WTC11 (cell line): ENCODE data around the gene NPAS1. TPM values are rescaled to one million over a fixed set of nuclear protein-coding genes. Genes with fewer than 3 reads are reported as not detected.

Experiments used
- ATAC-seq: fragments of 200-7000 bp; cut with Tn5 transposase; 2 replicates; pipeline ENCODE4 v1.10.0; 2021; ENCODE audit warnings: mild to moderate bottlenecking, moderate library complexity
- CTCF ChIA-PET: fragments of 300-600 bp; sonication (Branson Sonifier 250); formaldehyde crosslinking; loops from one replicate; lab custom pipeline; 2021; ENCODE audit warnings: antibody characterized with exemption; lab: Charles Lee
- POLR2A ChIA-PET: fragments of 350-600 bp; sonication (Branson Sonifier 250); formaldehyde crosslinking; loops from one replicate; lab custom pipeline; 2021; ENCODE audit warnings: antibody characterized with exemption; lab: Charles Lee
- DNase-seq: peaks from one replicate; pipeline ENCODE4 v3.0.0; 2021; ENCODE audit warnings: low spot score
- H3K27ac Mint-ChIP-seq: 2 replicates; pipeline ENCODE4 v1.8.0; 2021; ENCODE audit warnings: mixed read lengths
- H3K27me3 Mint-ChIP-seq: 2 replicates; pipeline ENCODE4 v1.8.0; 2021; ENCODE audit warnings: low read depth, mild to moderate bottlenecking, moderate library complexity, mixed read lengths
- H3K36me3 Mint-ChIP-seq: 2 replicates; pipeline ENCODE4 v1.8.0; 2021; ENCODE audit warnings: mixed read lengths
- H3K4me1 Mint-ChIP-seq: 2 replicates; pipeline ENCODE4 v1.8.0; 2022; ENCODE audit warnings: mixed read lengths
- H3K4me3 Mint-ChIP-seq: 2 replicates; pipeline ENCODE4 v1.8.0; 2021; ENCODE audit warnings: mild to moderate bottlenecking, moderate library complexity, mixed read lengths
- H3K9me3 Mint-ChIP-seq: 2 replicates; pipeline ENCODE4 v1.8.0; 2021; ENCODE audit warnings: mixed read lengths
- EMX1 ChIP-seq: fragments of 250-450 bp; sonication (Bioruptor Pico); IDR thresholded peaks from 2 replicates; pipeline ENCODE4 v1.8.0; 2021; ENCODE audit warnings: mild to moderate bottlenecking
- ESRRA ChIP-seq: sonication (generic); formaldehyde crosslinking; IDR thresholded peaks from 2 replicates; pipeline ENCODE4 v1.8.1; 2022; ENCODE audit warnings: mild to moderate bottlenecking, missing genetic modification reagents, borderline replicate concordance
- GABPB1 ChIP-seq: sonication (generic); formaldehyde crosslinking; IDR thresholded peaks from 2 replicates; pipeline ENCODE4 v1.8.1; 2023; ENCODE audit warnings: mild to moderate bottlenecking, missing genetic modification reagents
- GTF2I ChIP-seq: fragments of 250-450 bp; sonication (Bioruptor Pico); conservative IDR thresholded peaks from 2 replicates; pipeline ENCODE4 v1.4.0; 2021; ENCODE audit warnings: mild to moderate bottlenecking
- MXD4 ChIP-seq: fragments of 250-450 bp; sonication (Bioruptor Pico); IDR thresholded peaks from 2 replicates; pipeline ENCODE4 v1.8.0; 2021; ENCODE audit warnings: mild to moderate bottlenecking, moderate library complexity, borderline replicate concordance
- NFE2L1 ChIP-seq: sonication (generic); formaldehyde crosslinking; IDR thresholded peaks from 2 replicates; pipeline ENCODE4 v1.8.1; 2023; ENCODE audit warnings: missing genetic modification reagents
- TEAD1 ChIP-seq: sonication (generic); formaldehyde crosslinking; IDR thresholded peaks from 2 replicates; pipeline ENCODE4 v1.8.0; 2022; ENCODE audit warnings: mild to moderate bottlenecking, missing genetic modification reagents
- TP53 ChIP-seq: sonication (generic); formaldehyde crosslinking; IDR thresholded peaks from 2 replicates; pipeline ENCODE4 v1.8.1; 2023; ENCODE audit warnings: mild to moderate bottlenecking, missing genetic modification reagents
- ZNF121 ChIP-seq: sonication (generic); formaldehyde crosslinking; IDR thresholded peaks from 2 replicates; pipeline ENCODE4 v1.8.0; 2023; ENCODE audit warnings: missing genetic modification reagents
- ZNF138 ChIP-seq: sonication (generic); formaldehyde crosslinking; conservative IDR thresholded peaks from 2 replicates; pipeline ENCODE4 v1.8.1; 2022; ENCODE audit warnings: mild to moderate bottlenecking, moderate library complexity, missing genetic modification reagents
- ZNF219 ChIP-seq: sonication (generic); formaldehyde crosslinking; IDR thresholded peaks from 2 replicates; pipeline ENCODE4 v1.8.0; 2023; ENCODE audit warnings: missing genetic modification reagents, mild to moderate bottlenecking, borderline replicate concordance
- total RNA-seq: library from RNA; stranded (reverse); gene quantifications from 3 replicates; pipeline ENCODE4 v1.2.3, GENCODE V29; 2021
- TF ChIP-seq, protein P1 (sequence below): fragments of 250-450 bp; sonication (Bioruptor Pico); IDR thresholded peaks from 2 replicates; pipeline ENCODE4 v2.1.2; 2022; ENCODE audit warnings: mild to moderate bottlenecking, moderate library complexity
- TF ChIP-seq, protein P2 (sequence below): sonication (generic); formaldehyde crosslinking; IDR thresholded peaks from 2 replicates; pipeline ENCODE4 v1.8.1; 2022; ENCODE audit warnings: missing genetic modification reagents, borderline replicate concordance
- TF ChIP-seq, protein P3 (sequence below): sonication (generic); formaldehyde crosslinking; IDR thresholded peaks from 2 replicates; pipeline ENCODE4 v1.8.1; 2022; ENCODE audit warnings: low read depth, missing genetic modification reagents, borderline replicate concordance
- TF ChIP-seq, protein P4 (sequence below): sonication (generic); formaldehyde crosslinking; IDR thresholded peaks from 2 replicates; pipeline ENCODE4 v1.8.1; 2023; ENCODE audit warnings: mild to moderate bottlenecking, missing genetic modification reagents
- TF ChIP-seq, protein P5 (sequence below): sonication (generic); formaldehyde crosslinking; conservative IDR thresholded peaks from 2 replicates; pipeline ENCODE4 v1.8.1; 2023; ENCODE audit warnings: mild to moderate bottlenecking, low read depth, missing genetic modification reagents, moderate library complexity
- TF ChIP-seq, protein P6 (sequence below): fragments of 250-450 bp; sonication (Bioruptor Pico); conservative IDR thresholded peaks from 2 replicates; pipeline ENCODE4 v1.9.0; 2021; ENCODE audit warnings: mild to moderate bottlenecking
- TF ChIP-seq, protein P7 (sequence below): sonication (generic); formaldehyde crosslinking; IDR thresholded peaks from 2 replicates; pipeline ENCODE4 v1.8.0; 2022; ENCODE audit warnings: mild to moderate bottlenecking, missing genetic modification reagents
- TF ChIP-seq, protein P8 (sequence below): sonication (generic); formaldehyde crosslinking; IDR thresholded peaks from 2 replicates; pipeline ENCODE4 v1.8.1; 2023; ENCODE audit warnings: mild to moderate bottlenecking, moderate library complexity, missing genetic modification reagents

Gene NPAS1
- total RNA-seq, 1 experiment from 2014 or later, result 6.8 TPM

DNA sequence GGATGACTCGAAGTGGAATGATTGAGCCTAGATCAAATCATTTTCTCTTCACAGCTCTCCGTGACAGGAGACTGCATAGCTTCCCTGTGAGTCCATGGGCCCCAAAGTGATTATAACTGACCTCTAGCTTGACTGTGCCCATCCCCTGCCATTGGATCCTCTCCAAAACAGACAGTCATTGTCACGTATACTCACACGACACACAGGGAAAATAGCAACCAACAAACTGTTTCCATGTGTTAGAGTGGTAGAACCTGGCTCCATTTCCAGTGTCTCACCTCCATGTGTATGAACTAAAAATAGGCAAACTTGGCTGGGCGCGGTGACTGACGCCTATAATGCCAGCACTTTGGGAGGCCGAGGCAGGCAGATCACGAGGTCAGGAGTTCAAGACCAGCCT, 48.8 kb upstream of the NPAS1 start (continued):
- TF ChIP-seq, protein P1, sequence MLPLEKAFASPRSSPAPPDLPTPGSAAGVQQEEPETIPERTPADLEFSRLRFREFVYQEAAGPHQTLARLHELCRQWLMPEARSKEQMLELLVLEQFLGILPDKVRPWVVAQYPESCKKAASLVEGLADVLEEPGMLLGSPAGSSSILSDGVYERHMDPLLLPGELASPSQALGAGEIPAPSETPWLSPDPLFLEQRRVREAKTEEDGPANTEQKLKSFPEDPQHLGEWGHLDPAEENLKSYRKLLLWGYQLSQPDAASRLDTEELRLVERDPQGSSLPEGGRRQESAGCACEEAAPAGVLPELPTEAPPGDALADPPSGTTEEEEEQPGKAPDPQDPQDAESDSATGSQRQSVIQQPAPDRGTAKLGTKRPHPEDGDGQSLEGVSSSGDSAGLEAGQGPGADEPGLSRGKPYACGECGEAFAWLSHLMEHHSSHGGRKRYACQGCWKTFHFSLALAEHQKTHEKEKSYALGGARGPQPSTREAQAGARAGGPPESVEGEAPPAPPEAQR (CRISPR knock-in tag), result no peak
- no peak for TF ChIP-seq GABPB1 (CRISPR knock-in tag)
- TF ChIP-seq, protein P2, sequence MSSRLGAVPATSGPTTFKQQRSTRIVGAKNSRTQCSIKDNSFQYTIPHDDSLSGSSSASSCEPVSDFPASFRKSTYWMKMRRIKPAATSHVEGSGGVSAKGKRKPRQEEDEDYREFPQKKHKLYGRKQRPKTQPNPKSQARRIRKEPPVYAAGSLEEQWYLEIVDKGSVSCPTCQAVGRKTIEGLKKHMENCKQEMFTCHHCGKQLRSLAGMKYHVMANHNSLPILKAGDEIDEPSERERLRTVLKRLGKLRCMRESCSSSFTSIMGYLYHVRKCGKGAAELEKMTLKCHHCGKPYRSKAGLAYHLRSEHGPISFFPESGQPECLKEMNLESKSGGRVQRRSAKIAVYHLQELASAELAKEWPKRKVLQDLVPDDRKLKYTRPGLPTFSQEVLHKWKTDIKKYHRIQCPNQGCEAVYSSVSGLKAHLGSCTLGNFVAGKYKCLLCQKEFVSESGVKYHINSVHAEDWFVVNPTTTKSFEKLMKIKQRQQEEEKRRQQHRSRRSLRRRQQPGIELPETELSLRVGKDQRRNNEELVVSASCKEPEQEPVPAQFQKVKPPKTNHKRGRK (CRISPR knock-in tag), result no peak
- TF ChIP-seq, protein P3, sequence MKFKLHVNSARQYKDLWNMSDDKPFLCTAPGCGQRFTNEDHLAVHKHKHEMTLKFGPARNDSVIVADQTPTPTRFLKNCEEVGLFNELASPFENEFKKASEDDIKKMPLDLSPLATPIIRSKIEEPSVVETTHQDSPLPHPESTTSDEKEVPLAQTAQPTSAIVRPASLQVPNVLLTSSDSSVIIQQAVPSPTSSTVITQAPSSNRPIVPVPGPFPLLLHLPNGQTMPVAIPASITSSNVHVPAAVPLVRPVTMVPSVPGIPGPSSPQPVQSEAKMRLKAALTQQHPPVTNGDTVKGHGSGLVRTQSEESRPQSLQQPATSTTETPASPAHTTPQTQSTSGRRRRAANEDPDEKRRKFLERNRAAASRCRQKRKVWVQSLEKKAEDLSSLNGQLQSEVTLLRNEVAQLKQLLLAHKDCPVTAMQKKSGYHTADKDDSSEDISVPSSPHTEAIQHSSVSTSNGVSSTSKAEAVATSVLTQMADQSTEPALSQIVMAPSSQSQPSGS (CRISPR knock-in tag), result no peak
- TF ChIP-seq, protein P4, sequence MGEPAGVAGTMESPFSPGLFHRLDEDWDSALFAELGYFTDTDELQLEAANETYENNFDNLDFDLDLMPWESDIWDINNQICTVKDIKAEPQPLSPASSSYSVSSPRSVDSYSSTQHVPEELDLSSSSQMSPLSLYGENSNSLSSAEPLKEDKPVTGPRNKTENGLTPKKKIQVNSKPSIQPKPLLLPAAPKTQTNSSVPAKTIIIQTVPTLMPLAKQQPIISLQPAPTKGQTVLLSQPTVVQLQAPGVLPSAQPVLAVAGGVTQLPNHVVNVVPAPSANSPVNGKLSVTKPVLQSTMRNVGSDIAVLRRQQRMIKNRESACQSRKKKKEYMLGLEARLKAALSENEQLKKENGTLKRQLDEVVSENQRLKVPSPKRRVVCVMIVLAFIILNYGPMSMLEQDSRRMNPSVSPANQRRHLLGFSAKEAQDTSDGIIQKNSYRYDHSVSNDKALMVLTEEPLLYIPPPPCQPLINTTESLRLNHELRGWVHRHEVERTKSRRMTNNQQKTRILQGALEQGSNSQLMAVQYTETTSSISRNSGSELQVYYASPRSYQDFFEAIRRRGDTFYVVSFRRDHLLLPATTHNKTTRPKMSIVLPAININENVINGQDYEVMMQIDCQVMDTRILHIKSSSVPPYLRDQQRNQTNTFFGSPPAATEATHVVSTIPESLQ (CRISPR knock-in tag), result no peak
- TF ChIP-seq, all 79 proteins: peak for 0

DNA sequence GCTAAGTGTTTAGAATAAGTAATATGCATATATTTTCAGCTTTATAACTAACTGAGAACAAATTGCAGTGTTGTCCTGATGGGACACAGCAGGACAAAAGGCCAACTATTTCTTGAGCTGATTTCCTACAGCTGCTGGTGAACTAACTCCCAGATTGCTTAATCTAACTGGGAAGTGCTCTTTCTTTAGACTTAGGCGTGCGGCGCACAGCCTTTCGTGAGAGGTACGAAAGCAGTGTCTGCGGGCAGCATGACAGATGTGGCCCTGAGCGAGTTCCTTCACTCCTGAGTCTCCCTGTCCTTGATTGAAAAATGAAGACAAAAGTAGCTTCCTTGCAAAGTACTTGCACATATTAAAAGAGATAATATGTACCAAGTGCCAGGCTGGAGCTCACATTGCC, 47.3 kb upstream of the NPAS1 start:
- CTCF ChIA-PET, result no interaction called here
- no peak overlapping the region for H3K27ac Mint-ChIP-seq

DNA sequence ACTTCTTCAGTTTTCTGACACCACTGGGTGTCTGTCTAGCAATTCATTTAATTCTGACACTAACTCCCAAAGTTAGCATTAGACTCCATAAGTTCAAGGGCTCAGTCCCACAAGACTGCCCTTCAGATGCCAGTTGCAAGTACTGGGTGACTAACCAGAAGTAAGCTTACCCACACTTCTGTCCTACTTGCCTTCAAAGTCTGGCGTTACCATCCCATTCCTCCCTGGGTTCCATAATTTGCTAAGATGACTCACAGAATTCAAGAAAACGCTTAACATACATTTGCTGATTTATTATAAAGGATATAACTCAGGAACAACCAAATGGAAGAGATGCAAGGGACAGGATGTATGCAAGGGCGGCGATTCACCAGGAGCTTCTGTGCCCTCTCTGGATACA, 45.5 kb upstream of the NPAS1 start:
- no peak overlapping the region for H3K4me3 Mint-ChIP-seq
- CTCF ChIA-PET, result interaction anchor here (2.0 to 3.7 kb wide), 2 partner anchors 17 to 220 kb away, joined by 8 to 23 read pairs; no protein-coding TSS in a partner anchor
- no peak for TF ChIP-seq ZNF219 (CRISPR knock-in tag)
- no peak for TF ChIP-seq NFE2L1 (CRISPR knock-in tag)
- TF ChIP-seq, protein P5, sequence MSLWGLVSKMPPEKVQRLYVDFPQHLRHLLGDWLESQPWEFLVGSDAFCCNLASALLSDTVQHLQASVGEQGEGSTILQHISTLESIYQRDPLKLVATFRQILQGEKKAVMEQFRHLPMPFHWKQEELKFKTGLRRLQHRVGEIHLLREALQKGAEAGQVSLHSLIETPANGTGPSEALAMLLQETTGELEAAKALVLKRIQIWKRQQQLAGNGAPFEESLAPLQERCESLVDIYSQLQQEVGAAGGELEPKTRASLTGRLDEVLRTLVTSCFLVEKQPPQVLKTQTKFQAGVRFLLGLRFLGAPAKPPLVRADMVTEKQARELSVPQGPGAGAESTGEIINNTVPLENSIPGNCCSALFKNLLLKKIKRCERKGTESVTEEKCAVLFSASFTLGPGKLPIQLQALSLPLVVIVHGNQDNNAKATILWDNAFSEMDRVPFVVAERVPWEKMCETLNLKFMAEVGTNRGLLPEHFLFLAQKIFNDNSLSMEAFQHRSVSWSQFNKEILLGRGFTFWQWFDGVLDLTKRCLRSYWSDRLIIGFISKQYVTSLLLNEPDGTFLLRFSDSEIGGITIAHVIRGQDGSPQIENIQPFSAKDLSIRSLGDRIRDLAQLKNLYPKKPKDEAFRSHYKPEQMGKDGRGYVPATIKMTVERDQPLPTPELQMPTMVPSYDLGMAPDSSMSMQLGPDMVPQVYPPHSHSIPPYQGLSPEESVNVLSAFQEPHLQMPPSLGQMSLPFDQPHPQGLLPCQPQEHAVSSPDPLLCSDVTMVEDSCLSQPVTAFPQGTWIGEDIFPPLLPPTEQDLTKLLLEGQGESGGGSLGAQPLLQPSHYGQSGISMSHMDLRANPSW (CRISPR knock-in tag), result no peak
- TF ChIP-seq, protein P6, sequence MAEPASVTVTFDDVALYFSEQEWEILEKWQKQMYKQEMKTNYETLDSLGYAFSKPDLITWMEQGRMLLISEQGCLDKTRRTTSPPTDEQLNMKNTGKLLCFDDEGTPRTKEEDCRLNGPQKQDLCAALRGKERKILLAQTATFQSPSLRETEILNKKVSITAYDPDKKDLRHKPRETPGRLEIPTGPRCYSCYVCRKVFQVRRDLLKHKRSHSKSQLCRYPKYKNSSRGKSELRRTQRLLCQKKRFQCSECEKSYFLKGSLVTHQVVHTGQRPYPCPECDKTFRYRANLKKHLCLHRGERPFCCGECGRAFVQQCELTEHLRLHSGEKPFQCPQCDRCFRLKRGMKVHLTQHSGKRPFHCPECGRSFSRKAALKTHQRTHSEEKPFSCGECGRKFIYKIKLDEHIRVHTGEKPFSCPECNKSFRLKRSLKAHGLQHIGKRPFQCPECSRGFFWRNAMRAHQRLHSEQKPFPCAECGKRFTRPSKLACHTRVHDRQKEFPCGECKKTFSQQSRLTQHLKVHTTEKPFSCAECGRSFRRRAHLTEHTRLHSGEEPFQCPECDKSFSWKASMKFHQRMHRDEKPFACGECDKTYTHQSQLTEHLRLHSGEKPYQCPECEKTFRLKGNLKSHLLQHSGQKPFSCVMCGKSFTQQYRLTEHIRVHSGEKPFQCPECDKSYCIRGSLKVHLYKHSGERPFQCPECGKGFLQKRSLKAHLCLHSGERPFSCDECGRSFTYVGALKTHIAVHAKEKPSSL (CRISPR knock-in tag), result no peak
- no peak for TF ChIP-seq TP53 (CRISPR knock-in tag)
- TF ChIP-seq ESRRA (CRISPR knock-in tag), result no peak
- TF ChIP-seq ZNF138 (CRISPR knock-in tag), result no peak
- TF ChIP-seq, protein P7, sequence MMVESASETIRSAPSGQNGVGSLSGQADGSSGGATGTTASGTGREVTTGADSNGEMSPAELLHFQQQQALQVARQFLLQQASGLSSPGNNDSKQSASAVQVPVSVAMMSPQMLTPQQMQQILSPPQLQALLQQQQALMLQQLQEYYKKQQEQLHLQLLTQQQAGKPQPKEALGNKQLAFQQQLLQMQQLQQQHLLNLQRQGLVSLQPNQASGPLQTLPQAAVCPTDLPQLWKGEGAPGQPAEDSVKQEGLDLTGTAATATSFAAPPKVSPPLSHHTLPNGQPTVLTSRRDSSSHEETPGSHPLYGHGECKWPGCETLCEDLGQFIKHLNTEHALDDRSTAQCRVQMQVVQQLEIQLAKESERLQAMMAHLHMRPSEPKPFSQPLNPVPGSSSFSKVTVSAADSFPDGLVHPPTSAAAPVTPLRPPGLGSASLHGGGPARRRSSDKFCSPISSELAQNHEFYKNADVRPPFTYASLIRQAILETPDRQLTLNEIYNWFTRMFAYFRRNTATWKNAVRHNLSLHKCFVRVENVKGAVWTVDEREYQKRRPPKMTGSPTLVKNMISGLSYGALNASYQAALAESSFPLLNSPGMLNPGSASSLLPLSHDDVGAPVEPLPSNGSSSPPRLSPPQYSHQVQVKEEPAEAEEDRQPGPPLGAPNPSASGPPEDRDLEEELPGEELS (CRISPR knock-in tag), result no peak
- no peak for TF ChIP-seq ZNF121 (CRISPR knock-in tag)
- no peak for TF ChIP-seq EMX1 (CRISPR knock-in tag)
- TF ChIP-seq, protein P8, sequence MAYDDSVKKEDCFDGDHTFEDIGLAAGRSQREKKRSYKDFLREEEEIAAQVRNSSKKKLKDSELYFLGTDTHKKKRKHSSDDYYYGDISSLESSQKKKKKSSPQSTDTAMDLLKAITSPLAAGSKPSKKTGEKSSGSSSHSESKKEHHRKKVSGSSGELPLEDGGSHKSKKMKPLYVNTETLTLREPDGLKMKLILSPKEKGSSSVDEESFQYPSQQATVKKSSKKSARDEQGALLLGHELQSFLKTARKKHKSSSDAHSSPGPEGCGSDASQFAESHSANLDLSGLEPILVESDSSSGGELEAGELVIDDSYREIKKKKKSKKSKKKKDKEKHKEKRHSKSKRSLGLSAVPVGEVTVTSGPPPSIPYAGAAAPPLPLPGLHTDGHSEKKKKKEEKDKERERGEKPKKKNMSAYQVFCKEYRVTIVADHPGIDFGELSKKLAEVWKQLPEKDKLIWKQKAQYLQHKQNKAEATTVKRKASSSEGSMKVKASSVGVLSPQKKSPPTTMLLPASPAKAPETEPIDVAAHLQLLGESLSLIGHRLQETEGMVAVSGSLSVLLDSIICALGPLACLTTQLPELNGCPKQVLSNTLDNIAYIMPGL (CRISPR knock-in tag), result no peak
- TF ChIP-seq GABPB1 (CRISPR knock-in tag), result no peak

More for the DNA sequence above, 47.3 kb upstream of the NPAS1 start:
- ATAC-seq, result no peak
- TF ChIP-seq MXD4 (CRISPR knock-in tag), result no peak
- TF ChIP-seq GABPB1 (CRISPR knock-in tag), result no peak
- no peak for TF ChIP-seq TEAD1 (CRISPR knock-in tag)
- no peak for TF ChIP-seq GTF2I (CRISPR knock-in tag)
- Mint-ChIP-seq H3K4me3 (no peak overlapping the region), H3K27me3 (no peaks in the 10 kb centered on the region), H3K9me3 (no peaks in the 10 kb centered on the region), H3K36me3 (no peaks in the 10 kb centered on the region), H3K4me1 (peaks cover 28% of the 10 kb centered on the region)
- POLR2A ChIA-PET, result no interaction called here
- DNase-seq, result no peak

More for the DNA sequence above, 45.5 kb upstream of the NPAS1 start:
- H3K27me3 Mint-ChIP-seq, result no peaks in the 10 kb centered on the region
- H3K4me1 Mint-ChIP-seq, result peaks cover 40% of the 10 kb centered on the region
- no peak for DNase-seq
- POLR2A ChIA-PET, result no interaction called here
- ATAC-seq, result no peak
- no peaks in the 10 kb centered on the region for H3K36me3 Mint-ChIP-seq
- H3K9me3 Mint-ChIP-seq, result no peaks in the 10 kb centered on the region
- H3K27ac Mint-ChIP-seq, result peak overlapping the region; percentile 78
